ENCODE measurements around the gene SPRYD4.

DNA sequence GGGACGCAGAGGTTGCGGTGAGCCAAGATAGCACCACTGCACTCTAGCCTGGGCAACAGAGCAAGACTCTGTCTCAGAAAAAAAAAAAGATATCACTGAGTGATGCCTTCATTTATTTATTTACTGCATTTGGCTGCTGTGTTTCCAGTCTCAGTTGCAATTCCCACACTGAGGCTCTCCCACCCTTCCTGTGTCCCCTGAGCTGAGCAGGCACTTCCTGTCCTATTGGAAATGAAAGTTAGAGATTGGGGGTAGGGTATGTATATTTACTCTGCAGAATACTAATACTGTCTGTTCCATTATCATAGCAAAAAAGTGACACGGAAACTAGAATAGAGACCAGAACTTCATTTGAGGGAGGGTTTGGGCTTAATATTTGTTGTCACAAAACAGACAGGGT lies 51.7 kb downstream of the SPRYD4 start:
- TF ChIP-seq, protein P1, sequence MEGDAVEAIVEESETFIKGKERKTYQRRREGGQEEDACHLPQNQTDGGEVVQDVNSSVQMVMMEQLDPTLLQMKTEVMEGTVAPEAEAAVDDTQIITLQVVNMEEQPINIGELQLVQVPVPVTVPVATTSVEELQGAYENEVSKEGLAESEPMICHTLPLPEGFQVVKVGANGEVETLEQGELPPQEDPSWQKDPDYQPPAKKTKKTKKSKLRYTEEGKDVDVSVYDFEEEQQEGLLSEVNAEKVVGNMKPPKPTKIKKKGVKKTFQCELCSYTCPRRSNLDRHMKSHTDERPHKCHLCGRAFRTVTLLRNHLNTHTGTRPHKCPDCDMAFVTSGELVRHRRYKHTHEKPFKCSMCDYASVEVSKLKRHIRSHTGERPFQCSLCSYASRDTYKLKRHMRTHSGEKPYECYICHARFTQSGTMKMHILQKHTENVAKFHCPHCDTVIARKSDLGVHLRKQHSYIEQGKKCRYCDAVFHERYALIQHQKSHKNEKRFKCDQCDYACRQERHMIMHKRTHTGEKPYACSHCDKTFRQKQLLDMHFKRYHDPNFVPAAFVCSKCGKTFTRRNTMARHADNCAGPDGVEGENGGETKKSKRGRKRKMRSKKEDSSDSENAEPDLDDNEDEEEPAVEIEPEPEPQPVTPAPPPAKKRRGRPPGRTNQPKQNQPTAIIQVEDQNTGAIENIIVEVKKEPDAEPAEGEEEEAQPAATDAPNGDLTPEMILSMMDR (IDR thresholded peaks at IDR 0.05): no peak
- TF ChIP-seq POLR2A (IDR thresholded peaks at IDR 0.05): no peak

Data from thyroid gland (tissue), 4 donors.